GM23338 (cell line): ENCODE measurements around the gene CEBPE. TPM values are rescaled to one million over a fixed set of nuclear protein-coding genes. Genes with fewer than 3 reads are reported as not detected.

ENCODE experiments used
- ATAC-seq: fragments of 200-7000 bp; cut with Tn5 transposase; 3 replicates; pipeline ENCODE4 v1.9.1; 2020
- DNase-seq: peaks from one replicate; pipeline ENCODE4 v3.0.0-alpha.2; 2015; ENCODE audit warnings: low spot score
- H2AFZ ChIP-seq: fragments of 200-600 bp; sonication (generic); 2 replicates; pipeline ENCODE4 v1.8.0; 2016; ENCODE audit warnings: antibody characterized with exemption, mild to moderate bottlenecking, moderate library complexity
- H3F3A ChIP-seq: fragments of 200-600 bp; sonication (generic); replicated peaks from 2 replicates; pipeline ENCODE4 v1.8.0; 2017; ENCODE audit warnings: antibody characterized with exemption, mixed run types, low read depth
- H3K27ac ChIP-seq: fragments of 200-600 bp; sonication (generic); 2 replicates; pipeline ENCODE4 v1.6.1; 2016; ENCODE audit warnings: low read depth
- H3K27me3 ChIP-seq: fragments of 200-600 bp; sonication (generic); 2 replicates; pipeline ENCODE4 v1.8.0; 2016; ENCODE audit warnings: mild to moderate bottlenecking, mixed run types, moderate library complexity; ENCODE audit not compliant: insufficient read depth
- H3K36me3 ChIP-seq: fragments of 200-600 bp; sonication (generic); 2 replicates; pipeline ENCODE4 v1.8.0; 2016; ENCODE audit warnings: mild to moderate bottlenecking; ENCODE audit not compliant: insufficient read depth
- H3K4me1 ChIP-seq: fragments of 200-600 bp; sonication (generic); 2 replicates; pipeline ENCODE4 v1.8.0; 2016; ENCODE audit warnings: mild to moderate bottlenecking, moderate library complexity; ENCODE audit not compliant: insufficient read depth
- H3K4me2 ChIP-seq: fragments of 200-600 bp; sonication (generic); 2 replicates; pipeline ENCODE4 v1.7.1; 2017; ENCODE audit warnings: mixed run types
- H3K4me3 ChIP-seq: fragments of 200-600 bp; sonication (generic); 2 replicates; pipeline ENCODE4 v1.6.1; 2016; ENCODE audit warnings: mixed run types
- H3K79me2 ChIP-seq: fragments of 200-600 bp; sonication (generic); replicated peaks from 2 replicates; pipeline ENCODE4 v1.8.0; 2017; ENCODE audit warnings: mild to moderate bottlenecking; ENCODE audit not compliant: insufficient read depth
- H3K9me2 ChIP-seq: fragments of 200-600 bp; sonication (generic); 2 replicates; pipeline ENCODE4 v1.8.0; 2017; ENCODE audit not compliant: insufficient read depth
- H4K20me1 ChIP-seq: fragments of 200-600 bp; sonication (generic); replicated peaks from 2 replicates; pipeline ENCODE4 v1.8.0; 2017; ENCODE audit warnings: mild to moderate bottlenecking; ENCODE audit not compliant: insufficient read depth
- H3K27ac Mint-ChIP-seq: 2 replicates; pipeline ENCODE4 v1.8.0; 2020; ENCODE audit warnings: inconsistent platforms, mild to moderate bottlenecking, moderate library complexity, mixed read lengths
- H3K27me3 Mint-ChIP-seq: 3 replicates; pipeline ENCODE4 v1.8.0; 2022; ENCODE audit warnings: low read depth, mild to moderate bottlenecking, moderate library complexity, mixed read lengths, inconsistent platforms; ENCODE audit not compliant: insufficient read depth, poor library complexity
- H3K36me3 Mint-ChIP-seq: 3 replicates; pipeline ENCODE4 v1.8.0; 2021; ENCODE audit warnings: low read depth, mild to moderate bottlenecking, inconsistent platforms, moderate library complexity, mixed read lengths
- H3K4me1 Mint-ChIP-seq: 3 replicates; pipeline ENCODE4 v1.8.0; 2020; ENCODE audit warnings: mild to moderate bottlenecking, inconsistent platforms, mixed read lengths
- H3K4me3 Mint-ChIP-seq: 3 replicates; pipeline ENCODE4 v1.8.0; 2021; ENCODE audit warnings: moderate library complexity, mild to moderate bottlenecking, inconsistent platforms, mixed read lengths
- H3K9me3 Mint-ChIP-seq: 3 replicates; pipeline ENCODE4 v1.8.0; 2020; ENCODE audit warnings: moderate library complexity, mild to moderate bottlenecking, inconsistent platforms, mixed read lengths
- CREB1 ChIP-seq: fragments of 250-450 bp; sonication (Bioruptor Pico); IDR thresholded peaks from 2 replicates; pipeline ENCODE4 v1.5.0; 2020; ENCODE audit warnings: low read depth, mild to moderate bottlenecking, moderate library complexity
- EZH2 ChIP-seq: fragments of 200-600 bp; sonication (generic); IDR thresholded peaks from one replicate; pipeline ENCODE4 v1.8.0; 2017; ENCODE audit warnings: antibody characterized with exemption, mild to moderate bottlenecking, low read depth; ENCODE audit not compliant: unreplicated experiment
- EZH2phosphoT487 ChIP-seq: fragments of 200-600 bp; sonication (generic); IDR thresholded peaks from one replicate; pipeline ENCODE4 v1.8.1; 2018; ENCODE audit warnings: antibody characterized with exemption; ENCODE audit not compliant: unreplicated experiment
- JUNB ChIP-seq: IDR thresholded peaks from one replicate; pipeline ENCODE4 v1.6.1; 2016; ENCODE audit warnings: antibody characterized with exemption; ENCODE audit not compliant: unreplicated experiment
- NANOG ChIP-seq: IDR thresholded peaks from 2 replicates; pipeline ENCODE4 v1.6.1; 2016; ENCODE audit warnings: antibody characterized with exemption, borderline replicate concordance
- POLR2AphosphoS5 ChIP-seq: IDR thresholded peaks from 2 replicates; pipeline ENCODE4 v1.6.1; 2016; ENCODE audit warnings: antibody characterized with exemption, low read depth
- STAT1 ChIP-seq: IDR thresholded peaks from one replicate; pipeline ENCODE4 v1.6.1; 2016; ENCODE audit warnings: antibody characterized with exemption; ENCODE audit not compliant: unreplicated experiment
- ZNF114 ChIP-seq: fragments of 250-450 bp; sonication (Bioruptor Pico); IDR thresholded peaks from 2 replicates; pipeline ENCODE4 v1.5.0; 2020; ENCODE audit warnings: mild to moderate bottlenecking, moderate library complexity
- ZNF331 ChIP-seq: fragments of 250-450 bp; sonication (Bioruptor Pico); IDR thresholded peaks from 2 replicates; pipeline ENCODE4 v1.5.0; 2020; ENCODE audit warnings: low read depth, mild to moderate bottlenecking, moderate library complexity
- polyA plus RNA-seq: library from polyadenylated mRNA; unstranded; fragments of >200 nt; fragmentation: Nextera tagmentation; extraction: Ambion mirVana; gene quantifications from 2 replicates; pipeline ENCODE4 v1.2.1, GENCODE V29; 2016
- total RNA-seq: library from RNA; depleted of rRNA; stranded (reverse); fragments of >200 nt; shearing (Covaris generic); gene quantifications from 2 replicates; pipeline ENCODE4 v1.2.3, GENCODE V29; 2014
- TF ChIP-seq, protein P1 (sequence below): IDR thresholded peaks from one replicate; pipeline ENCODE4 v1.6.1; 2018; ENCODE audit warnings: antibody characterized with exemption; ENCODE audit not compliant: unreplicated experiment
- TF ChIP-seq, protein P2 (sequence below), 2 experiments: fragments of 200-600 bp in 1 of 2; sonication (generic) in 1 of 2; conservative IDR thresholded peaks; 2 replicates each; pipeline versions ENCODE4 v1.5.1 to v1.6.1; 2016 to 2017; ENCODE audit warnings: antibody characterized with exemption in 2 of 2, low read depth in 2 of 2, mild to moderate bottlenecking in 2 of 2, moderate library complexity in 1 of 2
- TF ChIP-seq, protein P3 (sequence below): IDR thresholded peaks from 2 replicates; pipeline ENCODE4 v1.6.1; 2016; ENCODE audit warnings: antibody characterized with exemption

Gene CEBPE
- total and polyA plus RNA-seq, 2 experiments from 2014 or later: not detected

DNA sequence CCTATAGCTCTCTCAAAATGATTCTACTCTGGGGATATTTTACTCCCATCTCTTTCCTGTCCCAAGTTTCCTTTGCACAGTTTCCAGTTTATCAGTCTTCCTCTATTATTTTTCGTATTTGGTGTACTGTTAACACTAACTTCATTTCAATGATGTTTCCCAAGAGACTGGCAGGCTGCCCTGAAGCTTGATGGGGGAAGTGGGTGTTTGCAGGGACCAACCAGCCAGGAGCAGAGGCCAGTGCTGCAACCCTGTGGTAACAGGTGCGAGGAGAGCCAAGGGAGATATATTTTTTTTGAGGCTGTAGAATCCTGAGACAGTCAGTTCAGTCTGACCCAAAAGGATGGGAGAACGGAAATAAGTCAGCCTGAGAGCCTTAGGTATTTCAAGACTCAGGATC lies 11.8 kb upstream of the CEBPE start:
- peaks cover 4% of the 10 kb centered on the region for H3K4me1 Mint-ChIP-seq
- H2AFZ ChIP-seq: no peak overlapping the region
- DNase-seq: no peak
- ATAC-seq: no peak
- no peak overlapping the region for H3K27ac Mint-ChIP-seq
- TF ChIP-seq EZH2phosphoT487: no peak
- no peak for TF ChIP-seq NANOG
- TF ChIP-seq CREB1 (CRISPR knock-in tag): no peak
- H3K27me3 Mint-ChIP-seq: peaks cover under 1% of the 10 kb centered on the region
- no peak overlapping the region for H3K4me3 ChIP-seq
- H3K4me2 ChIP-seq: no peak overlapping the region
- no peaks in the 10 kb centered on the region for H3K9me2 ChIP-seq
- peaks cover 2% of the 10 kb centered on the region; the same call in 1 of the 2 replicates for H3K4me1 ChIP-seq
- no peaks in the 10 kb centered on the region for H3F3A ChIP-seq
- H3K27ac ChIP-seq: no peak overlapping the region
- no peaks in the 10 kb centered on the region; the same call in 1 of the 2 replicates for H4K20me1 ChIP-seq
- no peaks in the 10 kb centered on the region for H3K9me3 Mint-ChIP-seq
- H3K36me3 ChIP-seq: peaks cover 9% of the 10 kb centered on the region
- H3K4me3 Mint-ChIP-seq: no peak overlapping the region
- no peaks in the 10 kb centered on the region for H3K79me2 ChIP-seq
- no peaks in the 10 kb centered on the region for H3K27me3 ChIP-seq
- peaks cover 56% of the 10 kb centered on the region for H3K36me3 Mint-ChIP-seq

DNA sequence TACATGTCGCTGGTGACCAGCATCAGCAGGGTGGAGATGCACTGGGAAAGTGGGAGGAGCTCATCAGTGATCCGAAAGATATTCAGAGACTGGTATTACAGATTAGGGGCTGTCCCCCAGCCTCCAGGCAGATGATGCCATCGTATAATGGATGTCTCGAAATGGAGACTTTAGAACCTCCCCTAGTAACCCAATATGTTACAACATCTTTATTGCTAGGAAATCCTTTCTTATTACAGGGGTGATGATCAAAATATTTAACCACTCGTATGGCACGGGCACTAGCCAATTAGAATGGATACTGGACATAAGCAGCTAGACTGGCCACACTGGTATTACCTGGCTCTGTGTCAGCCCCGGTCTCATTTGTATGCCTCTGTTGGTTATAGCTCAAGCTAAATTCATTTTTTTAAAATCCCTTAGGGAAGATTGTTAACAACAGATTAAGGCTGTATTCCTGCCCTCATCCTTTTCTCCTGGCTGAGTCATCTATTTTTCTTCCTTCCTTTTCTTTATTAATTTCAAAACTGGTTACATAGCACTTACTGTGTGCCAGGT lies 10.8 kb upstream of the CEBPE start:
- Histone ChIP-seq H3K4me3 (no peak overlapping the region), H3K4me1 (peaks cover 13% of the 10 kb centered on the region), H3K36me3 (peaks cover 9% of the 10 kb centered on the region), H3F3A (no peaks in the 10 kb centered on the region), H3K27ac (no peak overlapping the region), H3K27me3 (no peaks in the 10 kb centered on the region), H4K20me1 (no peaks in the 10 kb centered on the region; the same call in 1 of the 2 replicates), H3K4me2 (no peak overlapping the region), H2AFZ (no peak overlapping the region), H3K79me2 (no peaks in the 10 kb centered on the region), H3K9me2 (no peaks in the 10 kb centered on the region)
- H3K4me1 Mint-ChIP-seq: peaks cover 14% of the 10 kb centered on the region
- peaks cover 5% of the 10 kb centered on the region for H3K27me3 Mint-ChIP-seq
- DNase-seq (no peak), ATAC-seq (no peak)
- H3K27ac Mint-ChIP-seq: no peak overlapping the region
- TF ChIP-seq POLR2AphosphoS5 (no peak), JUNB (no peak)
- H3K36me3 Mint-ChIP-seq: peaks cover 54% of the 10 kb centered on the region
- no peak overlapping the region for H3K4me3 Mint-ChIP-seq
- H3K9me3 Mint-ChIP-seq: no peaks in the 10 kb centered on the region

DNA sequence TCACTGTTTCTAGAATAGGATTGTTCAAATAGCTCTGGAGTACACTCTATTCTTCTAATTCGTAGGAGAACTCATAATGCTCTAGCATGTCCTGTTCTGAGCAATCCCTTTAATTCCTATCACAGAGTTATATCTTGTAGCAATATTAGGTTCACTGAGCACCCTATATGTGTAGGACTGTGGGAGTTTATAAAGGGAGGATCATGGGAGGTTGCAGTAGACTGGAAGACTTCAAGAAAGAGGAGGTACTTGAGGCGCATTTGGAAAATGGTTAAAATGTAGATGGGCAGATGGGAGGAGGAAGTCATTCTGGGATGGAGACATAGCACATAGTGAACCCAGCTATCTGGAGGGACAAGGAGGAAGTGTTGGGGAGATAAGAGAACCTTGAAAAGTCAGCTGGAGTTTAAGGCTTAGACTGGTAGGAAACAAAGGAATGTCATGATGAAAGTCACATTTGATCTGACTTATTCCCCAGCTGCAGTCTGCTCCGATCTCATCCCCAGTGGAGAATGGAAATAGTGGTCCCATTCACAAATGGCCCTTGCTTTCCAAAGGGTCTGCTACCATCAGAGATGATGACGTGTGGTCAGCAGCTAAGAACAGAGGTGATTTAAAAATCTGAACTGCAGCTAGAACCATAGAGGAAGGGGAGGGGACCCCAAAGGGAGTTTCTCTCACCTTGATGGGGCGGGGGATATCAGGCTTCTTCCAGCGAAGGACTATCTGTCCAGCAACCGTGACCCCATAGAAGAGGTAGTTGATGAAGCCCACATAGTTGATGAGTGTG lies 10.1 kb upstream of the CEBPE start:
- H3K4me1 Mint-ChIP-seq: peaks cover 19% of the 10 kb centered on the region
- no peak for ATAC-seq
- no peak overlapping the region for H3K27ac Mint-ChIP-seq
- Histone ChIP-seq H3K4me2 (no peak overlapping the region), H3K36me3 (peaks cover 9% of the 10 kb centered on the region), H4K20me1 (no peaks in the 10 kb centered on the region; the same call in 1 of the 2 replicates), H3K4me1 (peaks cover 18% of the 10 kb centered on the region), H2AFZ (no peak overlapping the region), H3K27ac (no peak overlapping the region), H3F3A (no peaks in the 10 kb centered on the region), H3K27me3 (no peaks in the 10 kb centered on the region), H3K4me3 (no peak overlapping the region), H3K9me2 (no peaks in the 10 kb centered on the region), H3K79me2 (no peaks in the 10 kb centered on the region)
- DNase-seq: no peak
- H3K9me3 Mint-ChIP-seq: no peaks in the 10 kb centered on the region
- no peak overlapping the region for H3K4me3 Mint-ChIP-seq
- H3K27me3 Mint-ChIP-seq: peaks cover 5% of the 10 kb centered on the region
- peaks cover 54% of the 10 kb centered on the region for H3K36me3 Mint-ChIP-seq
- TF ChIP-seq POLR2AphosphoS5 (no peak), EZH2 (no peak), NANOG (no peak), JUNB (no peak), STAT1 (no peak), ZNF114 (CRISPR knock-in tag) (no peak), EZH2phosphoT487 (no peak), ZNF331 (no peak)
- TF ChIP-seq, protein P1, sequence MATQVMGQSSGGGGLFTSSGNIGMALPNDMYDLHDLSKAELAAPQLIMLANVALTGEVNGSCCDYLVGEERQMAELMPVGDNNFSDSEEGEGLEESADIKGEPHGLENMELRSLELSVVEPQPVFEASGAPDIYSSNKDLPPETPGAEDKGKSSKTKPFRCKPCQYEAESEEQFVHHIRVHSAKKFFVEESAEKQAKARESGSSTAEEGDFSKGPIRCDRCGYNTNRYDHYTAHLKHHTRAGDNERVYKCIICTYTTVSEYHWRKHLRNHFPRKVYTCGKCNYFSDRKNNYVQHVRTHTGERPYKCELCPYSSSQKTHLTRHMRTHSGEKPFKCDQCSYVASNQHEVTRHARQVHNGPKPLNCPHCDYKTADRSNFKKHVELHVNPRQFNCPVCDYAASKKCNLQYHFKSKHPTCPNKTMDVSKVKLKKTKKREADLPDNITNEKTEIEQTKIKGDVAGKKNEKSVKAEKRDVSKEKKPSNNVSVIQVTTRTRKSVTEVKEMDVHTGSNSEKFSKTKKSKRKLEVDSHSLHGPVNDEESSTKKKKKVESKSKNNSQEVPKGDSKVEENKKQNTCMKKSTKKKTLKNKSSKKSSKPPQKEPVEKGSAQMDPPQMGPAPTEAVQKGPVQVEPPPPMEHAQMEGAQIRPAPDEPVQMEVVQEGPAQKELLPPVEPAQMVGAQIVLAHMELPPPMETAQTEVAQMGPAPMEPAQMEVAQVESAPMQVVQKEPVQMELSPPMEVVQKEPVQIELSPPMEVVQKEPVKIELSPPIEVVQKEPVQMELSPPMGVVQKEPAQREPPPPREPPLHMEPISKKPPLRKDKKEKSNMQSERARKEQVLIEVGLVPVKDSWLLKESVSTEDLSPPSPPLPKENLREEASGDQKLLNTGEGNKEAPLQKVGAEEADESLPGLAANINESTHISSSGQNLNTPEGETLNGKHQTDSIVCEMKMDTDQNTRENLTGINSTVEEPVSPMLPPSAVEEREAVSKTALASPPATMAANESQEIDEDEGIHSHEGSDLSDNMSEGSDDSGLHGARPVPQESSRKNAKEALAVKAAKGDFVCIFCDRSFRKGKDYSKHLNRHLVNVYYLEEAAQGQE: no peak
- TF ChIP-seq, protein P2, sequence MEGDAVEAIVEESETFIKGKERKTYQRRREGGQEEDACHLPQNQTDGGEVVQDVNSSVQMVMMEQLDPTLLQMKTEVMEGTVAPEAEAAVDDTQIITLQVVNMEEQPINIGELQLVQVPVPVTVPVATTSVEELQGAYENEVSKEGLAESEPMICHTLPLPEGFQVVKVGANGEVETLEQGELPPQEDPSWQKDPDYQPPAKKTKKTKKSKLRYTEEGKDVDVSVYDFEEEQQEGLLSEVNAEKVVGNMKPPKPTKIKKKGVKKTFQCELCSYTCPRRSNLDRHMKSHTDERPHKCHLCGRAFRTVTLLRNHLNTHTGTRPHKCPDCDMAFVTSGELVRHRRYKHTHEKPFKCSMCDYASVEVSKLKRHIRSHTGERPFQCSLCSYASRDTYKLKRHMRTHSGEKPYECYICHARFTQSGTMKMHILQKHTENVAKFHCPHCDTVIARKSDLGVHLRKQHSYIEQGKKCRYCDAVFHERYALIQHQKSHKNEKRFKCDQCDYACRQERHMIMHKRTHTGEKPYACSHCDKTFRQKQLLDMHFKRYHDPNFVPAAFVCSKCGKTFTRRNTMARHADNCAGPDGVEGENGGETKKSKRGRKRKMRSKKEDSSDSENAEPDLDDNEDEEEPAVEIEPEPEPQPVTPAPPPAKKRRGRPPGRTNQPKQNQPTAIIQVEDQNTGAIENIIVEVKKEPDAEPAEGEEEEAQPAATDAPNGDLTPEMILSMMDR (conservative IDR thresholded peaks at IDR 0.05; ENCODE audit: low read depth in 2 of 2): no peak
- TF ChIP-seq, protein P3, sequence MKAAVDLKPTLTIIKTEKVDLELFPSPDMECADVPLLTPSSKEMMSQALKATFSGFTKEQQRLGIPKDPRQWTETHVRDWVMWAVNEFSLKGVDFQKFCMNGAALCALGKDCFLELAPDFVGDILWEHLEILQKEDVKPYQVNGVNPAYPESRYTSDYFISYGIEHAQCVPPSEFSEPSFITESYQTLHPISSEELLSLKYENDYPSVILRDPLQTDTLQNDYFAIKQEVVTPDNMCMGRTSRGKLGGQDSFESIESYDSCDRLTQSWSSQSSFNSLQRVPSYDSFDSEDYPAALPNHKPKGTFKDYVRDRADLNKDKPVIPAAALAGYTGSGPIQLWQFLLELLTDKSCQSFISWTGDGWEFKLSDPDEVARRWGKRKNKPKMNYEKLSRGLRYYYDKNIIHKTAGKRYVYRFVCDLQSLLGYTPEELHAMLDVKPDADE: no peak
